AG04449 (cell line): ENCODE results near the gene OLFML2A.

Source experiments
- CTCF ChIA-PET: fragments of 350-600 bp; formaldehyde crosslinking; extraction: SDS; loops from one replicate; lab custom pipeline; 2021; ENCODE audit warnings: antibody characterized with exemption; lab: Yijun Ruan, JAX
- POLR2A ChIA-PET: fragments of 400-600, 350-600 bp; formaldehyde crosslinking; extraction: SDS; loops from one replicate; lab custom pipeline; 2020; ENCODE audit warnings: antibody characterized with exemption, inconsistent platforms; lab: Yijun Ruan, JAX
- DNase-seq: peaks from one replicate; pipeline ENCODE4 v3.0.0-alpha.2; 2010; ENCODE audit warnings: low read depth, low spot score
- H3K4me3 ChIP-seq: 2 replicates; pipeline ENCODE4 v1.5.1; 2011; ENCODE audit warnings: low read depth, mild to moderate bottlenecking, control low read depth, low read length
- CTCF ChIP-seq: IDR thresholded peaks from one replicate; pipeline ENCODE4 v1.5.1; 2011; ENCODE audit warnings: mild to moderate bottlenecking, moderate library complexity, low read length, control low read depth, inconsistent platforms; ENCODE audit not compliant: insufficient read depth; ENCODE audit errors: missing control alignments

The OLFML2A gene

GRCh38 chr9:124808246-124808956 is 31.5 kb downstream of the OLFML2A start:
- CTCF ChIA-PET, result interaction anchor here (1.0 to 8.5 kb wide), 5 partner anchors 10 to 45 kb away, joined by 3 to 85 read pairs (median 5); partner anchors contain the start of genes NR6A1 and WDR38
- no peak for TF ChIP-seq CTCF
- H3K4me3 ChIP-seq, result no peak overlapping the region
- POLR2A ChIA-PET, result no interaction called here
- no peak for DNase-seq

DNA sequence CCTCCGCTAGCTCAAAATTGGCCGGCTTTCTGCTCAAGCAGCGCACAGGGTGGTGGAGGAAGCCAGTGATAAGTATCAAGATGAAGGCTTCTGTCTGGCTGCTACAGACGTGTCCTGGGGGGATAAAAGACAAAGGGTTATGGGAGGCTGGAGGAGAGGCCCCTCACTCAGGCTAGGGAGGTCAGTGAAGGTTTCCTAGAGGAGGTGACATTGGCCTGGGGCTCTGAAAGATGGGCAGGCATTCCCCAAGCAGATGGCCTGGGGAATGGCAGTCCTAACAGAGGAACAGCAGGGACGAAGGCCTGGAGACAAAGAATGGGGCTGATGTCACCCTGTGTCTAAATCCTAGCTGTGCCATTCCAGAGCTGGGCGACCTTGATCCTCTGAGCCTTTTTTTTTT is 32.3 kb downstream of the OLFML2A start:
- POLR2A ChIA-PET, result no interaction called here
- CTCF ChIA-PET, result interaction anchor here (0.7 to 8.5 kb wide), 4 partner anchors 9 to 44 kb away, joined by 3 to 85 read pairs (median 6); partner anchors contain the start of genes NR6A1 and WDR38
- TF ChIP-seq CTCF, result no peak
- no peak overlapping the region for H3K4me3 ChIP-seq
- DNase-seq, result no peak

DNA sequence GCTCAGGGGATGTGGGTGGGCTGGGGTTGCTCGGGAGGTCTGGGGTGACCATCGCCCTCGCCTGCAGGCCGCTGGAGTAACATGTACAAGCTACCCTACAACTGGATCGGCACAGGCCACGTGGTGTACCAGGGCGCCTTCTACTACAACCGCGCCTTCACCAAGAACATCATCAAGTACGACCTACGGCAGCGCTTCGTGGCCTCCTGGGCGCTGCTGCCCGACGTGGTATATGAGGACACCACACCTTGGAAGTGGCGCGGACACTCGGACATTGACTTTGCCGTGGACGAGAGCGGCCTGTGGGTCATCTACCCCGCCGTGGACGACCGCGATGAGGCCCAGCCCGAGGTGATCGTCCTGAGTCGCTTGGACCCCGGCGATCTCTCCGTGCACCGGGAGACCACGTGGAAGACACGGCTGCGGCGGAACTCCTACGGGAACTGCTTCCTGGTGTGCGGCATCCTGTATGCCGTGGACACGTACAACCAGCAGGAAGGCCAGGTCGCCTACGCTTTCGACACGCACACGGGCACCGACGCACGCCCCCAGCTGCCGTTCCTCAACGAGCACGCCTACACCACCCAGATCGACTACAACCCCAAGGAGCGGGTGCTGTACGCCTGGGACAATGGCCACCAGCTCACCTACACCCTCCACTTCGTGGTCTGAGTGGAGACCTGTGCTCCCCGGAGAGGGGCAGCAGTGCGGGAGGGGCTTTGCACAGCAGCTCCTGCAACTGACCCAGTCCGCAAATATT is 33.0 kb downstream of the OLFML2A start:
- ChIA-PET CTCF (interaction anchor here (1.0 to 8.5 kb wide), 6 partner anchors 13 to 43 kb away, joined by 4 to 85 read pairs (median 6); partner anchors contain the start of genes NR6A1 and WDR38), POLR2A (no interaction called here)
- no peak for TF ChIP-seq CTCF
- no peak for DNase-seq
- no peak overlapping the region for H3K4me3 ChIP-seq

- peak; percentile 51 for DNase-seq
- CTCF ChIA-PET, result interaction anchor here (0.8 to 8.5 kb wide), 9 partner anchors 11 to 67 kb away, joined by 3 to 85 read pairs (median 5); partner anchors contain the start of genes NR6A1 and WDR38
These were observed 33.9 kb downstream of the OLFML2A start for GRCh38 chr9:124810663-124811355.

DNA sequence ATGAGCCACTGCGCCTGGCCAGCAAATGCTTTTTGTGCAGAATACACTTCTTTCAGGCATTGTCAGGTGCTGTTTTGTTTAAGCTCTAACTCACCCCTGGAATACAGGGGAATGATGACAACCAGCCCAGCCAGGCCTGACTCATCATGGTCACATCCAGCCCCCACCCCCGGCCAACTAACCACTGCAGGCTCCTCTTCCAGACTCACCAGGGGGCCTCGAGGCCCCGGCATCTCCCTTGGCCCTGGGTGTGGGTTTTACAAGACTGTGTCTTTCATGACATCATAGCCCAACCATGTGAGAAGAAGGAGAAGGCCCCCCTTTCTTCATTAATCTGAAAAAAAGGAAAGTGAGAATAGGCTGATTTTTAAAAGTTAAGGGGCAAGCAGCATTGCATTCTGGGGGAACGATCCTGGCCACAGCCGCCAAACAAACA is 35.5 kb downstream of the OLFML2A start:
- DNase-seq, result peak; percentile 92
- peak; percentile 15 for TF ChIP-seq CTCF
- POLR2A ChIA-PET, result interaction anchor here (0.8 kb wide), 1 partner anchor 50 kb away, joined by 3 read pairs; no protein-coding TSS in a partner anchor
- no peak overlapping the region for H3K4me3 ChIP-seq
- CTCF ChIA-PET, result interaction anchor here (1.1 to 8.5 kb wide), 7 partner anchors 11 to 41 kb away, joined by 3 to 85 read pairs (median 7); partner anchors contain the start of genes NR6A1, OLFML2A and WDR38

More at GRCh38 chr9:124810663-124811355, 33.9 kb downstream of the OLFML2A start:
- no peak for TF ChIP-seq CTCF
- POLR2A ChIA-PET, result interaction anchor here (0.5 to 1.0 kb wide), 2 partner anchors 44 to 962 kb away, joined by 3 read pairs; no protein-coding TSS in a partner anchor
- no peak overlapping the region for H3K4me3 ChIP-seq
